ENCODE measurements around the gene CCDC137.
"Not testable (repeated sequence)": the region's sequence is repeated elsewhere in the genome, so short reads cannot be mapped to it uniquely, and the experiment has no call there.

The CCDC137 gene

DNA sequence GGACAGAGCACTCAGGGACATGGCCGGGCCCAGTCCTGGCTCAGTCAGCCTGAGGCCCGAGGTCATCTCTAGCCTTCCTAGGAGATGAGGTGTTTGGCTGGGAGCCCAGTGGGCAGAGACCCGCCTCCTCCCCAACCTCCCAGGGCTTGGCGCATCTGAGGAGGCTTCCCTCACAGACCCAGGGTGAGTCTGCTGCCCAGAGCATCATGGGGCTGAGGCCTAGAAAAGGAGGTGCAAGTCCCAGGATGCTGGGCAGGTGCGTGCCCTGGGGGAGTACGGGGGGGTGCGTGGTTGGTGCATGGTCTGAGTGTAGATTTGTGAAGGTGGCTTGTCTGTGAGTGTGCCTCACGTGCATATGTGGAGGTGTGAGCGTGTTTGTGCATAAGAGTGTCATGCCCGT, 14.8 kb upstream of the CCDC137 start:
- no peak for DNase-seq (ENCODE audit: low read depth in 2 of 2)

DNA sequence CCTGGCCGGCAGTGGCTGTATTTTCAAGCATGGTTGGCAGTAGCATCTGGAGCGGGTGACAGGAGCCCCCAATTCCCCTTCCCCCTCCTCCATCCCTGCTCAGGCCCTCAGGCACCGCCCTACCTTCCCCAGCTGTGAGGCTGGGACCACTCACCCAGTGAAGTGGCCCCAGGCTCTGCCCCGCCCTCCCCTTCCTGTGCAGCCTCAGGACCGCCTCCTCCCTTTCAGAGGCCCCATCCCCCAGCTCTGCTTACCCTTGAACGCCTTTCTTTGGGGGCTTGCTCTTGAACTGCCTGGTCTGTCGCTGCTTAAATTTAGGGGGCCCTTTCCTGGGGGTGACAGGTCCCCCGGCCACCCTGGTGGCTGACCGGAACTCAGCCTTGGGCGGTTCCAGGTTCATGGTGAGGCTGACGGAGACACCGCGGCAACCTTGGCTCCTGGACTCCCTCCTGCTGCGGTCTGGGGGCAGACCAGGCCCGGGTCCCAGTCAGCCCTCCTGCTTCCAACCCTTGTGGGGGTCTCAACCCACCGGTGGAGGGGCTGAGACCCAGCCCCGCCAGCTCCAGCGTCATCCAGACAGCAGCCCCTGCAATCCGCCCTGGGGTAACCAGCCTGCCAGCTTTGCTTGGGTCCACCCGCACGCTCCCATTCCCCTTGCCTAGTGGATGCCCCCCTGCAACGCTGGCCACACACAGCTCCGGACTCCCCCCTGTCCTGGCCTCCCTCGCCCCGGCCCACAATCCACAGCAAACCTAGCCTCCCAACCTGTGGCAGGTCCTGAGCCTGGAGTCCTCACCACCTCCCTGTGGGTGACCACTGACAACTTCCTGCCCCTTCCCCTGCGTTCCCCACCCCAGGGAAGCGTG, 13.4 kb upstream of the CCDC137 start:
- DNase-seq (ENCODE audit: low read depth in 2 of 2), result no peak

DNA sequence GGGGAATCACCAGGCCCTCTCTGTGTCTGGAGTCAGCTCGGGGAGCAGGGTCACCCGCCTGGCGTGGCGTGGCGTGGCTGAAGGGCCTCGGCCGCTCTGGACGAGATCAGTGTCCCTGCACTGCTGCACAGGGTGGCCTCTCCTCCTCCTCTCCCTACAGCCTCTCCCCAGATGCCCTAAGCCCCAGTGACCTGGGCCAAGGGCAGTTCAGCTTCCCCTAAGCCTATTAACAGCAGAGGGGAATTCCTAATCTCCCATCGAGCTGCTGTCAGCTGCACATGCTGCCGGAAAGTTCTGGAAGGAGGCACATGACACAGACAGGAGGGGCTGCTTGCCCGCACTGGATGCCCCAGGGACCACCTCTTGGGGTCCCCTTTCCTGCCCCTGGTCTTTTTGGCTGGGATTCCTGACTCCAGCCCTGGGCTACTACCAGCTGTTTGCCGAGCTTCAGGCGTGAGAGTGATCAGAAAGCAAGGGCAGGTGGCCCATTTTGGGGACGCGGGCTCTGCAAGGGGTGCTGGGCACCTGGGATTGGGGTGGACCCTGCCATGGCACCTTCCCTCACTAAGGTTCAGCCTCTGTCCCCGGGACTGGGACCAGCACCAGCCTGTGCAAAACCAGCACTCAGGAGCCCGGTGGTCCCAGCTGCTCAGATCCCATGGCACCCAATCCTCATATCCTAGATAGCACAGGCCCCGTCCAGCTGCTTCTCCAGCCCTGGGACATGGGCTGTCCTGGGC, 11.0 kb upstream of the CCDC137 start:
- DNase-seq (ENCODE audit: low read depth in 2 of 2), result no peak

DNA sequence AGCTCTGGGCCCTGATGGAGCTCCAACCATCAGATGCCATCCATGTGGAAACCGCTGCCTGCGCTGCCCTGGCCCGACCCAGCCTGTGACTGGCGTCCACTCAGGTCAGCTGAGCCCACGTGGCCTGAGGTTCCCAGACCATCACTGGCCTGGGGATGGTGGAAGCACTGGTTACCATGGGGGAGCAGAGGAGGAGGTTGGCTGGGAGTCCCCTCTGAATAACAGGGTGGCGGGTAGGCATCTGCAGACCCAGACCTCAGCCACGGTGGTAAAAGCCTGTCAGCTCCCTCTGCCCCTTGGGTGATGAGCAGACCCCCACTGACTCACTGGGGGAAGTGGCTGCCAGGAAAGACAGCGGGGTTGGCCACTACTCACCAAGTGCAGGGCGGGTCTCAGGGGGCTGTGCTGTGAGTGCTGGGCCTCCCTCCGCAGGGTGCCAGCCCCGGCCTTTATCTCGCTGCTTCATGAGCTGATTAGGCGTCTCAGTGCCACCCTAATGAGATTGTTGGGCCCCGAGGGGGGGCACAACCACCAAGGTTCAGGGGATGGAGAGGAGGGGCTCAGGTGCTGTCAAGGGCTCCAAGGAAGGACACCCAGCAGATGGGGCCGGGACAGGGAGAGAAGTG, 10.3 kb upstream of the CCDC137 start, which contains the start of gene PDE6G:
Gene PDE6G, minus strand, starts transcription at position 425 of the 626 bp plus-strand sequence. CDS start 3,237 bp downstream, outside the sequence.
- no peak for DNase-seq (ENCODE audit: low read depth in 2 of 2)

DNA sequence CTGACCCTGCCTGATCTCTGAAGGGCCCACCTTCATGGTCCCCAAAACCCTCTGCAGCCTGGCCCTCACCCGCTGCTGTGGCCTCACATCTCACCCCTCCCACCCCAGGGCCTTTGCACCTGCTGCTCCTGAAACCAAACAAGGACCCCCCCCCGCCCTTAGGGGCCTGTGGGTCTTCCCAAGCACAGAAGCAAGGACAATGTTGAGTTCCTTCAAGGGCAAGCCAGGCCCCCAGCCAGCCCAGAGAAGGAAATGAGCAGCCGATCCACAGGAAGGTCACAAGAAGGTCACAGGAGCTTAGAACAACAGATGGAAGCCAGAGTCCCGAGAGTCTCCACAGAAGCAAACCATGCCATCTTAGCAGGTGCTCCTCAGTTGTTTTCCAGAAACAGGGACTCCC, 9.7 kb upstream of the CCDC137 start:
- DNase-seq (ENCODE audit: low read depth in 2 of 2), result no peak

DNA sequence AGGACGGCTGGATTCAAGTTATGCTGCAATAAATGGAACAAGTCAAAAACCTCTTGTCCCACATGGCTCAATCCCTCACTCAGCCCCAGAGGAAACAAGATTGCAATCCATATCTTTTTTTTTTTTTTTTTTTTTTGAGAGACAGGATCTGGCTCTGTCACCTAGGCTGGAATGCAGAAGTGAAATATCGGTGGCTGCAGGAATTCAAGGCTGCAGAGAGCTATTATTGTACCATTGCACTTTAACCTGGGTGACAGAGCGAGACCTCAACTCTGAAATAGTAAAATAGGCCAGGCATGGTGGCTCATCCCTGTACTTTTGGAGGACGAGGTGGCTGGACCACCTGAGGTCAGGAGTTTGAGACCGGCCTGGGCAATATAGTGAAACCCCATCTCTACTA, 7.5 kb upstream of the CCDC137 start:
- no peak for DNase-seq (ENCODE audit: low read depth in 2 of 2)

DNA sequence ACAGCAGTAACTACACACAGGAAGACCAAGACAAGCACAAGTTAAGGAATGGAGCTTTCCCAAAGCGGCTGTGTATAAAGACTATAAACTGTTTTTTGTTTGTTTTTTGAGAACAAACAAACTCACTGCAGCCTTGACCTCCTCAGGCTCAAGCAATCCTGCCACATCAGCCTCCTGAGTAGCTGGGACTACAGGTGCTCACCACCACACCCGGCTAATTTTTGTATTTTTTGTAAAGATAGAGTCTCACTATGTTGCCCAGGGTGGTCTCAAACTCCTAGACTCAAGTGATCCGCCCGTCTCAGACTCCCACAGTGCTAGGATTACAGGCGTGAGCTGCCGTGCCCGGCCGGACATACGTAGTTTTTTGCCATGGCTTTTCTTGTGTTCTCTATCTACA, 6.1 kb upstream of the CCDC137 start:
- DNase-seq (ENCODE audit: low read depth in 2 of 2), result no peak

DNA sequence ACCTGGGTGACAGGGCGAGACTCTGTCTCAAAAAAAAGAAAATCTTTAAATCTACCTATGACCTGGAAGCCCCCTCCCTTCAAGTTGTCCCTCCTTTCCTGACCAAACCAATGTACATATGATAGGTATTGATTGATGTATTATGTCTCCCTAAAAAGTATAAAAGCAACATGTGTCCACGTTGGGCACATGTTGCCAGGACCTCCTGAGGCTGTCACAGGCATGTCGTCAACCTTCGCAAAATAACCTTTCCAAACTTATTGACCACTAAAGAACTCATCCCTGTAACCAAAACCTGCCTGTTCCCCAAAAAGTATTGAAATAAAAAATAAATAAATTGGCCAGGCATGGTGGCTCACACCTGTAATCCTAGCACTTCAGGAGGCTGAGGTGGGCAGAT, 4.5 kb upstream of the CCDC137 start:
- no peak for DNase-seq (ENCODE audit: low read depth in 2 of 2)

DNA sequence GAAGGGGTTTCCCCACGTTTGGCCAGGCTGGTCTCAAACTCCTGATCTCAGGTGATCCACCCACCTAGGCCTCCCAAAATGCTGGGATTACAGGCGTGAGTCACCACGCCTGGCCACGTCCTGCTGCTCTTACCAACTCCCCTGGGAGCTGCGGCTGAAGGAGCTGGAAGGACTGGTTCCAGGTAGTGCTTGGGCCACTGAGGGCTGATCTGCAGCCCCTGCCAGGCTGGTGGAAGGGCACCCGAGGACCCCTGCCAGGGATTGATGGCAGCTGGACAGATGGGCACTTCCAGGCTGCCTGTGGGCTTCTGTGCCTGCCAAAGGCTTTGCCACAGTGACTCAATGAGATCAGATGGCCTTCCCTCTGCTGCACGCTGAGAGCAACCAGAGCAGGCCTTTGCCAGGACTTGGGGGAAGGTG, 2.5 kb upstream of the CCDC137 start:
- DNase-seq (ENCODE audit: low read depth in 2 of 2), result no peak

DNA sequence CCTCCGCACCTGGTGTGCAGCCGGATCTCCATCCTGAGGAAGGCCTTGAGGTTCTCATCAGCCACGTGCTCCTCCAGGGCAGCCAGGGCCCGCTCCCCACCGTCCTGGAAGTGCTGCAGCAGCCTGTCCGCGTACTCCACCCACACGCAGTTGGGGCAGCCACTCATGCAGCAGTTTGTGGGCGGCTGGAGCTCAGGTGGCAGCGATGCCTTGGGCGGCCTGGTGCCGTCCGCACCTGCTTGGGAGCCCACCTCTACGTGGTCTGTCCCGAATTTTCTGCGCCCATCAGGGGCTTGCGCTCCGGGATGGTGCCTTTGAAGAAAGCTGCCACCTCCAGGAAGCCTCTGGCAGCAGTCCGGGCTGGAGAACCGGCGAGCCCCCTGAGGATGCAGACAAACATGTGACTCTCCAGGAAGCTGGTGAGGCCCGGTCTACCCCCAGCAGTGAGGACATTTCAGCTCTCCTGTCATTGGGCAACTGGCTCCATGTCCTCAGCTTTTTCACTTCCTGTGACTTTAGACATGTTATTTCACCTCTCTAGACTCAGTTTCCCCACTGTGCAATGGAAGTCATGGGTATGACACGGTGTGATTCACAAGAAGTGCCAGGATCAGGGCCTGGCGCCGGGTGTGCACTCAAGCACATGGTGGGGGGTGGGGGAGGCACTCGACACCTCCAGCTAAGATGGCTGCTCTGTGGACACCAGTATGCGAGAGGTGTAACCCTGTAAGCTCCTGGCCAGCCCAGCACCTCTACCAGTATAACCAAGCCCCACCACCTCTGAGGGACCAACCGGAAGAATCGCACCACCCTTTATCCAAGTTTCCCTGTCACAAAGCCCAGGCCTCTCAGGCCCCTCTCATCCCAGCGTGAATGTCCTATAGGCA, 1.1 kb upstream of the CCDC137 start:
- DNase-seq (ENCODE audit: low read depth in 2 of 2), result peak; percentile 55 to 56

DNA sequence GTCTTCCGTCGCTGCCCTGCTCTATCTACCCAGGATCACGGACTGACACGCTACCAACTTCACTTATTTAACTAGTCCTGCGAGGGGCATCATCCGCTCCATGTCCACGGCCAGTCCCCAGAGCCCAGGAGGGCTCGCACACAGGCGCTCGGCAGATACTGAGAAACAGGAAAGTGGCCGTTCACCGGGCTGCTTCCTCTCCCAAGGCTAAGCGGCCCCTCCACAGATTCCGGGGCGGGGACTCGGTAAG, 520 bp upstream of the CCDC137 start:
- no peak for DNase-seq (ENCODE audit: low read depth in 2 of 2)

DNA sequence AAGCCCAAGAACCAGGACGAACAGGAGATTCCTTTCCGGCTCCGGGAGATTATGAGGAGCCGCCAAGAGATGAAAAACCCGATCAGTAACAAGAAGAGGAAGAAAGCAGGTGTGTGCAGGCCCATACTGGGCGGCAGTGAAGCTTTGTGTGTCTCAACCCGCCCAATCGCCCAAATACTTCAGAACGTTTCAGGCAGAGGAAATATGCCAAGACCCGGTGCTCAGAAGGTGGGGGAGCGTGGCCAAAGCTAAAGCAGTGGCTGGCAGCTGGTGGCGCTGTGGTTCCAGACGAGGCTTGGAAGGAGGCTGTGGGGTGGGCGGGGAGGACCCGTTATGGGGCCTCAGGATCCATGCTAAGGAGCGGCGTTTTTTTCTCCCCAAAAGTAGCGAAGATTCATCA, 1.2 kb downstream of the CCDC137 start:
- DNase-seq (ENCODE audit: low read depth in 2 of 2), result no peak

DNA sequence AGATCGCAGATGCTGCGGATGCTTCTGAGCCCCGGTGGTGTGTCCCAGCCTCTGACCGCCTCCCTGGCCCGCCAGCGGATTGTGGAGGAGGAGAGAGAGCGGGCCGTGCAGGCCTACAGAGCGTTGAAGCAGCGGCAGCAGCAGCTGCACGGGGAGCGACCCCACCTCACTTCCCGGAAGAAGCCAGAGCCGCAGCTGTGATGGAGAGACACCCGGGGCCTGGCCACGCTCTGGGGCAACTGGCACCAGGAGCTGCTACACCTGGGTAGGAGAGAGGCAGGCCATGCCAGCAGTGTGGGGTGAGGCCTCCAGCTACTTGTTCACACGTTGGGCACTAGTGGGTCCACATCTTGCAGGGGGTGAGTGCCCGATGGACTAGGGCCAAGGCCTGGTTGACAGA, 6.0 kb downstream of the CCDC137 start:
- DNase-seq (ENCODE audit: low read depth in 2 of 2), result no peak

DNA sequence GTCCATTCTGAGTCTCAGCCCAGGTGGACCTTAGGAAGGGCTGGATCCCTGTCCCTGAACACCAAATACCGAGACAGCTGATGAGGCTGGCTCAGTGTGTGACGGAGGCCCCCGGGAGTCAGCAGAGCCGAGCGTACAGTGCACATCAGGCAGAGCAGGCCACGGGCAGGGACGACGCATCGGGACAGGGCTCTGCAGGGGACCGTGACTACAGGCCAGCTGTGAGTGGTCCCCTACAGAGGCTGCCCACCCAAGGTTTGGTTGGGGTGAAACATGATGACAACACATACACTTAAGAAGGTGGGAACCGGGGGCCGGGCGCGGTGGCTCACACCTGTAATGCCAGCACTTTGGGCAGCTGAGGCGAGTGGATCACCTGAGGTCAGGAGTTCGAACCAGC, 6.4 kb downstream of the CCDC137 start:
- no peak for DNase-seq (ENCODE audit: low read depth in 2 of 2)

DNA sequence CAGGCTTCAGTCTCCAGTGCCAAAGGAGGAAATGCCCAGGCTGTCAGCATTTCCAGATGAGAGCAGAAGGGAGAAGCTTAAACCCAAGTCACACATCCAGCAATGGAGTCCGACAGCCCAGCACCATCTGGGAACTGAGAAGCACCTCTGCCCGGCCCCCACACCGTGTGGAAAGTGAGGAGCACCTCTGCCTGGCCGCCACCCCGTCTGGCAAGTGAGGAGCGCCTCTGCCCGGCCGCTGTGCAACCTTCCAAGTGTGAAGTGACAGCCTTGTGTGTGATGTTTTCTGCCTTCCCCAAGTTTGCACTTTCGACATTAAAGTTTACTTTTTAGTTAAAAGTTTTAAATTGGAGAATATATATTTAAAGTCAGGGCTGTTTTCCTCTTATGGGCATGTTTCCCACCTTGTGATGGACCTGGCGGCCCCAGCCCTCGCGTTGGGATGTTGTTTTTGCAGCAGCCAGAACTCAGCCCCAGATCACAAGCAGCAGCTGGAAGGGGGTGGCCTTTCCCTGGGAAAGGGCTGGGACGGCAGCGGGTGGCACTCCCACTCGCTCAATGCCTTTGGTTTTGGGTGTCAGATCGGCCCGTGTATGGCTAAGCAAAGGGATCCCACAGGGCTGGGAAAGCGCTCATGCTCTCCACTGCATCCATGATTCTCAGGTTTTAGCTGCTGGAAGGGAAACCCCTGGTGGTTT, 7.2 kb downstream of the CCDC137 start:
- no peak for DNase-seq (ENCODE audit: low read depth in 2 of 2)

DNA sequence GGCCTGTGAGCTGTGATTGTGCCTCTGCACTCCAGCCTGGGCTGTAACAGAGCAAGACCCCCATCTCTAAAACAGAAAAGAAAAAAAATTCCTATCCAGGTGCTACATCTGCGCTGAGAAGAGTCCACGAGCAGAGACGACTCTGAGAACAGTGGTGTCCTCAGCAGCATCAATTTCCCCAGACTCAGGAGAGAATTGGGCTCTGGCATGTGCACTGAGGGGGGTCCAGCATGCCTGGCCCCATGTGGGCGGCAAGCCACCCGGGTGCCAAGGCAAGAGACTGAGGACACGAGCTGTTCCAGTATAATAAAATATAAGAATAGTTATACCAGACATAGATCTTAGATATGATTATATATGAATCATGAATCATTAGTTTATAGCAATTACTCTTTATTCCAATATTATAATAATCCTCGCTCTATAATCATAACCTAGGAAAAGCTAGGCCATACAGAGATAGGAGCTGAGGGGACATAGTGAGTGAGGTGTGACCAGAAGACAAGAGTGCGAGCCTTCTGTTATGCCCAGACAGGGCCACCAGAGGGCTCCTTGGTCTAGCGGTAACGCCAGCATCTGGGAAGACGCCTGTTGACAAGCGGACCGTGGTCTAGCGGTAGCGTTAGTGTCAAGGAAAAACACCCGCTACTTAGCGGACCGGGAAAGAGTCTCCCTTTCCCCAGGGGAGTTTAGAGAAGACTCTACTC, 9.1 kb downstream of the CCDC137 start:
- DNase-seq (ENCODE audit: low read depth in 2 of 2), result not testable (repeated sequence)

DNA sequence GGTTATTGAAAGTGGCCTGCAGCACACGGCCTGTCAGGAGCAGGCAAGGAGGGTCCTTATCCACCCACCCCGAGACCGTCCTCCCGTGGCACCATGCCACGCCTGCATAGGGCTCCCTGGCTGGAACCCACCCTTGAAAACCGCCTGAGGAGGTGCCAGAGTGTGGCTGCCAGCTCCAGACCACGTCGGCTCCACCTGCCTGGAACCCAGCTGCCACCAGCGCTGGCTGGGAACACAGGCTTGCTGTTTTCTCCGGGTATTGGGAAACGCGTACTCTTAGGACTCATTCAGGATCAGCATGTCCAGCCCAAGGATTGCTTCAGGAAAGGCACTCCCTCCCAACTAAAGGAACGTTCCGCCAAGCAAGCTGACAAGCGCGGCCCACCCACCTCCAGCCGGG, 10.4 kb downstream of the CCDC137 start:
- no peak for DNase-seq (ENCODE audit: low read depth in 2 of 2)

DNA sequence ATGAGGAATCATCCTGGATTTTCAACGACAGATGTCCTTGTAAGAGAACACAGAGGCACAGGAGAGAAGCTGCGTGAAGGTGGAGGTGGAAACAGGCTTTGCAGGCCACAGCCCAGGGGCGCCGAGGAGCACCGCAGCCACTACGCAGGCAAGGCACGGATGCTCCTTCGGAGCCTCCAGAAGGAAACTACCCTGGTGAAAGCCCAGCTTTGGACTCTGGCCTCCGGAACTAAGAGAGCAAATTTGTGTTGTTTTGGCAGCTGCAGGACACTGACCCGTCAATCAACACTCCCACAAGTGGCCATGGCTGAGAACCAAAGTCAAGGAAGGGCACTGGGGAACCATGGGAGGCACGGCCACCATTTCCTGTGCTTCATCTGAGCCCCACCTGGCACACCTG, 13.6 kb downstream of the CCDC137 start:
- no peak for DNase-seq (ENCODE audit: low read depth in 2 of 2)

DNA sequence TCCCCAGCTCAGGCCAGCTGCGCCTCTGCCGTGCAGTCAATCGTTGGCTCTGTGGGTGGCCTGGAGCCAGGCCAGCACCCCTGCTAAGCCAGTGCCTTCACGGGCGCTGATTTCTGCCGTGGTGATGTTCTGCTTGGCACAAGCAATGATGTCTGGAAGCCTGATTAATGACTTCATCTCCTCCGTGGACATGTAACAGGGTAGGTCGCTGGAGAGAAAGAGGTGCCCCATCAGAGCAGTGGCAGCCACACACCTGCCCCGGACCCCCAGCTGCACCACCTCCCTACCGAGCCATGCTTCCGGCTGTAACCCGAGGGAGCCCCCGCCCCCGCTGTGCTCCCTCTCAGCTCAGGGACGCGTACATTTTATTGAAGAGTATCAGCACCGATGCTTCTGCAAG, 15.1 kb downstream of the CCDC137 start:
- DNase-seq (ENCODE audit: low read depth in 2 of 2), result no peak

DNA sequence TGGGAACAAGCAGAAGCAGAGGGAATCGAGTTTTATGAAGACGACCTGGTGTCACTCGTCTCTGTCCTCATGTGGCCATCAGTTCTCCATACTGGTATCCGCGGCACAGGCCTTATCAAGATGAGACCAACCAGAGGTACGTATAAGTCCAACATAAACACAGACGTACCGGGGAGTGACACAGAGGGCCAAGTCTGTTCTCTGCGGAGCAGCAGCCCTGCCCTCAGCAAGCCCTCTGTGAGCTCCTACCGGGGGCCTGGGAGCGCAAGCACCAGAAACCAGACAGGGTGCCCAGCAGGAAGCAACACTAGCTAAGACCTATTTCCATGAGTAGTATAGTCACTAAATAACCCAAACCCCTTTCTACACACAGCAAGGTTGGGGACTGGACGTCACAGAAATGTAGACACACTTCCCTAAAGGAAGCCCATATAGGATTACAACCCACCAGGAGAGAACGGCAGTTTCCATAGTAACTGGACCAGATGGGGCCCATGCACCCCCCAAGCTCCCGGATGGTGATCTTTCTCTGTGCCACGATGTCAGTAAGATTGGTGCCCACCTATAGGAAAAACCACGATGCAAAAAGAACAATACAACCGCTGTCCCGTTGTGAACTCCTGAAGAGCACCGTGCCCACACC, 16.1 kb downstream of the CCDC137 start:
- DNase-seq (ENCODE audit: low read depth in 2 of 2), result no peak
